Activated T-cell treated with anti-CD3 and anti-CD28 coated beads for 4 hours (primary cell): ENCODE results near the gene ASCC1.
A peak's percentile ranks its signal among the peaks of the same experiment; 100 is the strongest.

Source experiments
- DNase-seq: peaks from one replicate; pipeline ENCODE4 v3.0.0-alpha.2; 2020

ASCC1 gene

DNA sequence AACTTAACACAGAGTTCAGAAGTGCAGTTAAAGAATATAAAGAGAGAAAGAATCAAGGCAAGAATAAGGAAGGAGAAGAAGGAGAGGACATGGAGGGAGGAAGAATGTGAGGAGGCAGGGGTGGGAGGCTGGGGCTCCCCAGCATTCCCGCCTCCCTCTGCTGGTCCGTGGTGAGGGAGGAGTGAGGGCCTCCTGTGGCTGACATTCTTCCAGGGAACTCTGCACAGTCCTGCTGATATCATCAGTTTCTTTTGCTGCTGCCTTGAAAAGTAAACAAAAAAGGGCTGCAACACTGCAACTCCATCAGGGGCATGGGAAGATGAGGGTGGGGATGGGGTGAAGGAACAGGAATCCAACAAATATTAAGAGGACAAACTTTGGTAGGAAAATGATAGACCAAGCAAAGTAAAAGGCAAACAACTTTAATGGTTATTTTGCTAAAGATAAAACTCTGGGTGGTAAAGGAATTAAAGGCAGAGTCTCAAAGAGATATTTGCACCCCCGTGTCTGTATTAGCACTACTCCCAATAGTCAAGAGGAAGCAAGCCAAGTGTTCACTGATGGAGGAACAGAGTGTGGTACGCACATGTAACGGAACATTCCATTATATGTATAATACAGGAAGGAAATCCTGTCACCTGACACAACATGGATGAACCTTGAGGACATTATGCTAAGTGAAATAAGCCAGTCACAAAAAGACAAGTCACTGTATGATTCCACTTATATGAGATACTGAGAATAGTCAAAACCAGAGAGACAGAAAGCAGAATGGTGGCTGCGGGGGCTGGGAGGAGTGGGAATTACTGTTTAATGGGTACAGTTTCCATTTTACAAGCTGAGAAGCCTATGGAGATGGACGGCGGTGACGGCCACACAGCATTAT, 119.7 kb downstream of the ASCC1 start:
- no peak for DNase-seq

GRCh38 chr10:72095195-72095594, 120.9 kb downstream of the ASCC1 start:
- no peak for DNase-seq

DNA sequence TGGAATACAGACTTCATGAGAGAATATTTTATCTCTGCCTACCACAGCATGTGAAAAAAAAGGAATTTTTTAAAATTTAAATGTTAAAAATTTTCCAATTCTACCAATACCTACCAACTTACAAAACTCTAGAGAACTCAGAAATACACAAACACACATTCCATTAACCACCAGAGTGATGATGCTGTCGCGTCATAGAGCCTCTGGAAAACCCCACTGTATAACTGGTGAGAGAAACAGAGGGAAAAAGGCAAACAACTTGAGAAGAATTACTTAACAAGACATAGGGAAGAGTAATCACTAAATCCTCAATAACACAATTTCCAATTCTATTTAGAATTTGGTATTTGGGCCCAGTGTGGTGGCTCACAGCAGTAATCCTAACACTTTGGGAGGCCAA, 121.5 kb downstream of the ASCC1 start:
- no peak for DNase-seq

DNA sequence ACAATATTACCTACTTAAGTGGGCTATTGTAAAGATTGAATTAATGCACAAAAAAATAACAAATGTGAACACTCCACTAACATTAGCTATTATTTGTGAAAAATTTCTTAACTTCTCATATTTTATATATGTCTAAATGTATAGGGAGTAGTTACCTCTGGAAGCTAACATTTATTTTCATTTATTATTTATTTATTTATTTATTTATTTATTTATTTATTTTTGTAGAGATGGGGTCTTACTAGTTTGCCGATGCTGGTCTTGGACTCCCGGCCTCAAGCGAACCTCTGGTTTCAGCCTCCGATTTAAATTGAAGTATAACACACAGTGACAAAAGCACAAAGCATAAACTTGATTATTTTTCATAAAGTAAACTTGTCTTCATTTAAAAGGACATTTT, 122.6 kb downstream of the ASCC1 start:
- no peak for DNase-seq

GRCh38 chr10:72092987-72093386, 123.1 kb downstream of the ASCC1 start:
- DNase-seq, result no peak

DNA sequence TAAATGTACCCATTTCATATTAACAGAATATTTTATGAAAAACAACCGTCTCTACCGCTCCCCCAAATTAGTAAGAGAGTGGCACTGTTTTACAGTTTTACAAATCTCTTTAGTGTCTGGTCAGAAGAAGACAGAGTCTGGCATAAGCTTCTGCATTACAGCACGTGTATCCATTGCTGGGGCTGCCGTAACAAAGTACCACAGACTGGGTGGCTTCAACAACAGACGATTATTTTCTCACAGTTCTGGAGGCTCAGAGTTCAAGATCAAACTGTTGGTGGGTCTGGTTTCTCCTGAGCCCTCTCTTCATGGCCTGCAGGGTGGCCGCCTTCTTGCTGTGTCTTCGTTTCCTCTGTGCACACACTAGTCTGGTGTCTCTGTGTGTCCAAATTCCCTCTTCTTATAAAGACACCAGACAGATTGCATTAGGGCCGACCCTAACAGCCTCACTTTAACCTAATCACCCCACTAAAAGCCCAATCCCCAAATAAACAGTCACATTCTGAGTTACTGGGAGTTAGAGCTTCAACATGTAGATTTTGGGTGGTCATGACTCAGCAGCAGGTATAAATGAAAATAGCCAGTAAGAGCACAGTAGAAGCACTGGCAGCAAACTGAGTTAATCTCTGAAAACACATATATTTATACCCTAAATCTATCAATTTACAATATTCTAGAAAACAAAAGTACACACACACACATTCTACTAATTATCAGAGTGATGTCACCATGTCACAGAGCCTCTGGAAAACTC, 123.7 kb downstream of the ASCC1 start:
- no peak for DNase-seq

GRCh38 chr10:72090326-72090725, 125.8 kb downstream of the ASCC1 start:
- no peak for DNase-seq

GRCh38 chr10:72089618-72090017, 126.5 kb downstream of the ASCC1 start:
- no peak for DNase-seq

GRCh38 chr10:72088889-72089575, 127.0 kb downstream of the ASCC1 start:
- DNase-seq, result no peak

- DNase-seq, result peak; percentile 39
Measured at GRCh38 chr10:72087969-72088888, 127.8 kb downstream of the ASCC1 start, which contains the start of gene SPOCK2. SPOCK2 (minus strand) TSS chr10:72088551; CDS start chr10:72088328, 223 bp downstream.

DNA sequence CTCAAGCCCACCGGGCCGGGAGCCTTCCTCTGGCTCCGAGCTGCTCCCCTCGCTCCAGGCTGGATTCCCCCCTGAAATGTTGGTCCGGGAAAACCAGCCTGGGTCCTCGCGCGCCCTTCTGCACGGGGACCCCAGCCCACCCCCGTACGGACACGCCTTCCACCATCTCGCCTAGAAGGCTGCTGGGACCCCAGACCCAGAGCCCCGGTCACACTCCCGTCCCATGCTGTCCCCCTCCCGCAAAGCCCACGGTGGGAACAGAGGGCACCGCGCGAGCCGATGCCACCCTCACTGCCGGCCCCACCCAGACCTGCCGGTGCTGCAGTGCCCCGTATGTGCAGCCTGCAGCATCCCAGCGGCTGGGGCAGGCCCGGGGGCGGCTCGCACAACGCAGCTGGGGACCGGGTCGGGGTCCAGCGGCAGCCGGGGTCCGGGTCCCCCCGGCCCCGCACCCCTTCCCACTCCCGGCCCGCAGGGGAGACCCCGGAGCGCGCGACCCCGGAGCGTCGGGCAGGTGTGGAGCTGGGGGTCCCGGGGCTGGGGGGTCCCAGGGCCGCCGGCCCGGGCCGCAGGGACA, 128.6 kb downstream of the ASCC1 start:
- no peak for DNase-seq

DNA sequence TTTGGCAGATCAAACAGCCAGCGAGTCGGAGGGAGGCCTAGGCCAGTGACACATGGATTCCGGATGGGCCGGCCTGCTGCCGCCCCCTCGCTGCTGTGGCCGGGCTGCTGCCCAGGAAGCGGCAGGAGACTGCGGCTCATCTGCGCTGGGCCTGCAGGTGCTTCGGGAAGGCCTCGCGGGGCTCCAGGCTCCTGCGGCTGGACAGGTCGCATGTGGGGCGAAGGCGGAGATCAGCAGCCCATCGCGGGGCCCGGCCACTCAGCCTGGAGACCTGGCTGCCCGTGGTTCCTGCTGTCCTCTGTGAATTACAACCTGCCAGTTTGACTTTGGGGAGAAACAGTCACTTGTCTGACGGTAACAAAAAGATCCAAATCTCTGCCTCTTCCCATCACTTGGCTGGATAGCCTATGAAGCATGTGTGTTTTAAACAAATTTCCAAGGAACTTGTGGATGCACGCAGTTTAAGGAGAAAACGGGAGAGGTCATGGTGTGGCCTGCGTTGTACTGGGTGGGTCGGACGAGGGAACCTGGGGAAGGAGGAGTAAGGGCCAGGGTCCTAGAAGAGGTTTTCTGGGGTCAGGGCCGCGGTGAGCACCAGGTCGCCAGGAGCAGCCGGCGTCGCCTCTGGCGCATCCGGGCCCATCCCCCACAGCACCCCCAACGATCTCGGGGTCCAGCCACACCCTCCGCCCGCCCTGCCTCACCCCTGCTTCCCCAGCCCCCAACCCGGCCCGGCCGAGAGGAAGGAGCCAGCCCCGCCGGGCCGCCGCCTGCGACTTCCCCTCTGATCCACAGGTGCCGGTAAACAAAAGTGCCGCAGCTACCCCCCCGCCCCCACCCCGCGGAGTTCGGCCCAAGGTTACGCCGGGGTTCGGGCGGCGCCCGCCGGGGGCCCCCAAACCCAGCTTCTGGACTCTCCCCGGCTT, 129.3 kb downstream of the ASCC1 start:
- DNase-seq, result no peak

DNA sequence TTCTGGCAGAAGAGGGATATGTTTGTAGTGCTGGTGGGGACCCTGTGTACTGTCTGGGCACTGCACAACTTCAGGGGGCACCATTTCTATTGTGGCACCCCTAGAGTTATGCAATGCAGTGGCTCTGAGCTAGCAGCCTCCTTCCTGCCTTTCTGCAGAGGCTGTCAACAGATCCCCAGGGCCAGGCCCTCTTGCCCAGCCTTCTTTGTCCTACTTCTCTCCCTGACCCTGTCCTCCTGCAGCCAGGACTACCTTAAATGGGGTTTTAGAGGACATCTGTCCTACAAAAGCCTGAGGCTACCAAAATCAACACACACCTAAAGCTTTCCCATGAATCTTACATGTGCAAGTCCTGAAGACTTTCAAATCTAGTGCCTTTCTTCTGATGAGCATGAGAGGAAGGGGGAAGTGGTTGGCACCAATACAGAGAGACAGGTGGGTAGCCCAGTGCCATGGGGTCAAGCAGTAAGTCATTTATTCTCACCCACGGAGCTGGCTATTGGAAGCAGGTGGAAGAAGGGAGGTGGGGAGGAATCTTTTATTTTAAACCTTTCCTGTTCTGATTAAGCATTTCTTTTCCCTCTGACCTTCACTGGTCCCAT, 130.1 kb downstream of the ASCC1 start:
- no peak for DNase-seq

- no peak for DNase-seq
Measured at GRCh38 chr10:72085166-72085565, 130.9 kb downstream of the ASCC1 start.

DNA sequence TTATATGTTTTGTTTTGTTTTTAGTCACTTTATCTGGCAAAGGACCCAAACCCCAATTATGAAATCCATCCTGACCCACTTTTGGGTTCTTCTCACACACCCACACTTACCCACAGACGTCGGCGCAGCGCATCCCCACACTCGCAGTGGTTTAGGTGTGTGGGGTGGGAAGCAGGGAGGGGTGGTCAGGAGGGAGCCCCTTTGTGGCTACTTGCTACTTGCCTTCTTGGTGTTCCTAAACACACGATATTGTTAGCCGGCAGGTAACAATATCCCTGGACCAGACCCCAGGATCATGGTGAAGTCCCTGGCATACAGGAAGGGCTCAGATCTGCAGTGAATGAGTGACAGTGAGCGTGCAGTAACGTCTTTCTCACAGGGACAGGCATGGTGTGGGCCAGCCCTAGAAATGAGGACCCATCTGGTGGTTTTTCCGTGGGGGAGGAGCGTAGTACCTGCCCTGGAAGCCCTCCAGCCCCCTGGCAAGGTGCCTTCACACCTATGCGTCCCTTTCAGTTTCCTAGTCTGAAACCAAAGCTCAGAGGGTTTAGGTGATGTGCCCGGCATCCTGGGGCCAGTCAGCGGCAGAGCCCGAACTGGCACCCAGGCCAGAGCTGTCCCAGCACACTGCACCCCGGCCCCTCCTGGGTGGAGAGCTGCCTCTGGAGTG, 132.2 kb downstream of the ASCC1 start:
- DNase-seq, result peak; percentile 48

- no peak for DNase-seq
Measured at GRCh38 chr10:72082856-72083789, 133.0 kb downstream of the ASCC1 start.

DNA sequence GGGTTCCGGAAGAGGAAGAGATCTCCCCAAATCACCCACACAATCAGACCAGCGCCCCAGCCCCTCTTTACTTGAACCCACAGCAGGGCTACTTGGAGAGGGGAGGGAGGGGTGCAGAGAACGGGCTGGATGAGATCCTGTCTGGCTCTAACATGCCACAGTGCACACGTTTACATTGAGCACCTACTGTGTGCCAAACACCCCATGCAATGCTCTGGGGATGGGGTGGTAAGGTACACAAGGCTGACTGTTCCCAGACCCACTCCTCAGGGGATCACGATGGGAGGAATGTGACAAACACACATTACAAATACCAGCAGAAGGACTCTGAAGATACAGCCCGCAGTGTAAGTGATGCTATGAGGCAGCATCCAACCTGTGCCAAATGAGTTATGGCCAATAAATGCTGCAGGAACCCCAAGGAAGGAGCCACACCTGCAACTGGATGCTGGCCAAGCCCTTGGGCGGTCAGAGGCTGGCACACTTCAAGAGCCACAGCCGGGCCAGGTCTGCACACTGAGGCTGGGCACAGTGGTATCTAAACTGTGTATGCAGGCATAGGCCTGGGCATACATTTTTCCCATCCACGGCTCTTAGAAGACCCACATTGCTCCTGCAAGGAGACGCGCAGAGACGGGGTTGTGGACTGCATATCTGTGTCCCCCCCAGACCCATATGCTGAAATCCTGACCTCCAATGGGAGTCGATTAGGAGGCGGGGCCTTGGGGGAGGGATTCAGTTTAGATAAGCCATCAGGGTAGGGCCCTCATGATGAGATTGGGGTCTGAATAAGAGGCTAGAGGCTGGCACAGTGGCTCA, 134.1 kb downstream of the ASCC1 start:
- DNase-seq, result no peak

DNA sequence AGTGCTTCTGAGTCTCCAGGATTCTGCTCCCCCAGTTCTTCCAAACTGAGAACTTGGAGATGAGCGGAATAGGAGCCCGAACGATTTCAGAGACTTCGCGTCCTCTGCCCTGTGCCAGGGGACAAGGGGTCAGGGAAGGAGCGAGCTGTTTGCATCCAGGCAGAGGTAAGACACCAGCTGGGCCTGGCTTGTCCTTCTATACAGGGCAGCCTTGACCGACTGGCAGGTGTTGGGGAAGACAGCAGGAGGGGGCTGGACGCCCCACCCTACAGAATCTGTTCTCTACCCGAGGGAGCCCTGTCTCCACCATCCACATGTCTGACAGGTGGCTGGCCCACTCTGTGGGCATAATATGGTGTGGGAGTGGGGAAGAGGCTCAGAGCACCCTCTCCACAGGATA, 134.9 kb downstream of the ASCC1 start:
- no peak for DNase-seq
